Thyroid gland (tissue), 4 donors: Measurements from ENCODE around the gene XYLT2. TPM values are rescaled to one million over a fixed set of nuclear protein-coding genes. Genes with fewer than 3 reads are reported as not detected.
A peak's percentile ranks its signal among the peaks of the same experiment; 100 is the strongest.

Experiments used
- DNase-seq, 2 donors: peaks; one replicate each; pipeline ENCODE4 v3.0.0-alpha.2; 2019
- H3K27ac ChIP-seq, 3 donors: fragments of 200-600 bp; sonication (generic); 1 replicate in 2 of 3; 2 replicates in 1 of 3; pipeline ENCODE4 v1.5.1; 2016 to 2019; ENCODE audit warnings: mild to moderate bottlenecking in 1 of 3, moderate library complexity in 1 of 3
- H3K27me3 ChIP-seq: fragments of 200-600 bp; sonication (generic); one replicate; pipeline ENCODE4 v1.5.1; 2019
- H3K36me3 ChIP-seq, 2 donors: fragments of 200-600 bp; sonication (generic); one replicate each; pipeline ENCODE4 v1.5.1; 2016 to 2019
- H3K4me1 ChIP-seq, 2 donors: fragments of 200-600 bp; sonication (generic); one replicate each; pipeline ENCODE4 v1.5.1; 2017 to 2019
- H3K4me3 ChIP-seq, 3 donors: fragments of 200-600 bp; sonication (generic); replicated peaks in 1 of 3; 1 replicate in 2 of 3; 2 replicates in 1 of 3; pipeline ENCODE4 v1.5.1; 2016; ENCODE audit warnings: mild to moderate bottlenecking in 1 of 3
- H3K9me3 ChIP-seq: fragments of 200-600 bp; sonication (generic); one replicate; pipeline ENCODE4 v1.5.1; 2017
- POLR2A ChIP-seq, 2 donors: fragments of 450-650 bp; IDR thresholded peaks; one replicate each; pipeline ENCODE4 v1.6.1; 2017; ENCODE audit warnings: antibody characterized with exemption in 2 of 2, mild to moderate bottlenecking in 2 of 2, moderate library complexity in 1 of 2
- WGBS, 2 donors: methylation state at CpG; one replicate each; pipeline ENCODE4 v1.1.5; 2017; 5-methylcytosine and 5-hydroxymethylcytosine counted together
- intact Hi-C: fragments of 100-400 bp; cut with DNase I; formaldehyde crosslinking; loops from one replicate; pipeline ENCODE4 v1.15.1; 2023
- total RNA-seq, 4 donors: library from RNA; depleted of rRNA; stranded (reverse); fragments of >200 nt; gene quantifications; one replicate each; pipeline ENCODE4 v1.2.3, GENCODE V29; 2016
- TF ChIP-seq, protein P1 (sequence below), 6 experiments: fragments of 200-600 bp in 3 of 6; fragments of 450-650 bp in 3 of 6; sonication (generic) in 3 of 6; IDR thresholded peaks; one replicate each; pipeline ENCODE4 v1.5.1; 2016 to 2019; ENCODE audit warnings: antibody characterized with exemption in 6 of 6, mild to moderate bottlenecking in 2 of 6, inconsistent platforms in 1 of 6, moderate library complexity in 1 of 6

XYLT2 gene
- total RNA-seq, 4 donors from 2014 or later: 22.4 to 33.4 (median 28.8) TPM

DNA sequence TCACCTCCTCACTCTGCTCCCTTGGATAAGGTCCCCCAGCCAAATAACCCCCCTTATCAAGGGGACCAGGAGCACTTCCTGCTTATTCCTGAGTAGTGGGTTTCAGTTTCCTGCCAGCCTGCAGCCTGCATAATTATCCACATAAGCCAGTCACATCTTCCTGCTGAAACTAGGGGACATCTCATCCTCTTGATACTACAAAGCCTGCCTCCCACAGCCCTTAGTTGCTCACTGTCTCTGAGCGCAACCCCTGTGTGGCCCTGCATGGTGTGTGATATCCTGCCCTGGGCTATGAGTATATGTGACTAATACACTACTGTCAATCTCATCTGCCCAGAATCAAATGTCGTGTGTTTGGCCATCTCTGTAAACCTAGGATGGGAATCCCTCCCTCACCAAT, 8.0 kb upstream of the XYLT2 start:
- DNase-seq: no peak
- H3K36me3 ChIP-seq: no peaks in the 10 kb centered on the region
- 85 to 90% methylated on average over 2 of the region's 2 CpGs for WGBS, 2 donors
- no peaks in the 10 kb centered on the region for H3K9me3 ChIP-seq
- TF ChIP-seq, protein P1, sequence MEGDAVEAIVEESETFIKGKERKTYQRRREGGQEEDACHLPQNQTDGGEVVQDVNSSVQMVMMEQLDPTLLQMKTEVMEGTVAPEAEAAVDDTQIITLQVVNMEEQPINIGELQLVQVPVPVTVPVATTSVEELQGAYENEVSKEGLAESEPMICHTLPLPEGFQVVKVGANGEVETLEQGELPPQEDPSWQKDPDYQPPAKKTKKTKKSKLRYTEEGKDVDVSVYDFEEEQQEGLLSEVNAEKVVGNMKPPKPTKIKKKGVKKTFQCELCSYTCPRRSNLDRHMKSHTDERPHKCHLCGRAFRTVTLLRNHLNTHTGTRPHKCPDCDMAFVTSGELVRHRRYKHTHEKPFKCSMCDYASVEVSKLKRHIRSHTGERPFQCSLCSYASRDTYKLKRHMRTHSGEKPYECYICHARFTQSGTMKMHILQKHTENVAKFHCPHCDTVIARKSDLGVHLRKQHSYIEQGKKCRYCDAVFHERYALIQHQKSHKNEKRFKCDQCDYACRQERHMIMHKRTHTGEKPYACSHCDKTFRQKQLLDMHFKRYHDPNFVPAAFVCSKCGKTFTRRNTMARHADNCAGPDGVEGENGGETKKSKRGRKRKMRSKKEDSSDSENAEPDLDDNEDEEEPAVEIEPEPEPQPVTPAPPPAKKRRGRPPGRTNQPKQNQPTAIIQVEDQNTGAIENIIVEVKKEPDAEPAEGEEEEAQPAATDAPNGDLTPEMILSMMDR (IDR thresholded peaks at IDR 0.05): no peak
- no peak for TF ChIP-seq POLR2A (IDR thresholded peaks at IDR 0.05)
- H3K4me3 ChIP-seq: no peak overlapping the region
- H3K27me3 ChIP-seq: no peaks in the 10 kb centered on the region
- H3K4me1 ChIP-seq: no peaks in the 10 kb centered on the region
- no peak overlapping the region for H3K27ac ChIP-seq
- intact Hi-C loops: no loop called here

DNA sequence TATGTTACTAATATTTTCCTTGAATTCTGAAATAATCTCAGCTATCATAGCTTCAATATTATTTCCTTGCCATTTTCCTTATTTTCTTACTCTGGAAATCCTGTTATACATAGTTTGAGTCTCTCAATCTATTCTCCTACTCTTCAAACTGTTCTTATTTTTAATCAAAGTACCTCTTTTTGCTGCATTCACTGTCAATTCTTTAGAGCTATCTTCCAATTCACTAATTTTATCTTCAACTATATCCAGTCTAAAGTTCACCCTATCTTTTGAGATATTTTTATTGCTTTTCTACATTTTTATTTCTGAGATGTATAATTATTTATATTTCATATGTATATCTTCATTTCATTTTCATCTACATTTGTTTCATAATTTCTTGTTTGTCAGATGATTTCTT, 7.3 kb upstream of the XYLT2 start:
- no peak for DNase-seq
- Histone ChIP-seq H3K27ac (no peak overlapping the region), H3K4me1 (no peaks in the 10 kb centered on the region), H3K36me3 (no peaks in the 10 kb centered on the region), H3K9me3 (no peaks in the 10 kb centered on the region), H3K27me3 (no peaks in the 10 kb centered on the region), H3K4me3 (no peak overlapping the region)
- intact Hi-C loops: no loop called here
- TF ChIP-seq, protein P1 (IDR thresholded peaks at IDR 0.05): no peak
- TF ChIP-seq POLR2A (IDR thresholded peaks at IDR 0.05): no peak

DNA sequence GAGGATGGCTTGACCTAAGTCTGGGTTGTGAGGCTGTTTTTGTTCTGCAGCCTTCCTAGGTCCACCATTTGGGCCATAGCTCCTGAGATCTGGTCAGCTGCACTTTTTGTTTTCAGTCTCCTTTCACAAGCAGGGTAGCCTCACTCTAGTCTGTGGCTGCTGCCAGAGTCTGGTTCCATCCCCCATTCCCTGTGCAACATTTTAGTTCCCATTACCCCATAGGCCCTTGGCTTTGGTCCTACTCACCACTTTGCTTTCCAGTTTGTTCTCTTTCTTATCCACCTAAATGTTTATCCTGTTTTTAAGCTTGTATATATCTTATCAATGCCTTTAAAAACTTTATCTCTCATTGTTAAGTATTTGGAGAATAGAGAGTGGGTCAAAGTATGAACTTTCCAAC, 6.5 kb upstream of the XYLT2 start:
- TF ChIP-seq, protein P1 (IDR thresholded peaks at IDR 0.05): no peak
- TF ChIP-seq POLR2A (IDR thresholded peaks at IDR 0.05): no peak
- intact Hi-C loops: no loop called here
- no peak overlapping the region for H3K27ac ChIP-seq
- H3K4me3 ChIP-seq: no peak overlapping the region
- H3K9me3 ChIP-seq: no peaks in the 10 kb centered on the region
- H3K27me3 ChIP-seq: no peaks in the 10 kb centered on the region
- H3K36me3 ChIP-seq: no peaks in the 10 kb centered on the region
- no peaks in the 10 kb centered on the region for H3K4me1 ChIP-seq
- DNase-seq: no peak

DNA sequence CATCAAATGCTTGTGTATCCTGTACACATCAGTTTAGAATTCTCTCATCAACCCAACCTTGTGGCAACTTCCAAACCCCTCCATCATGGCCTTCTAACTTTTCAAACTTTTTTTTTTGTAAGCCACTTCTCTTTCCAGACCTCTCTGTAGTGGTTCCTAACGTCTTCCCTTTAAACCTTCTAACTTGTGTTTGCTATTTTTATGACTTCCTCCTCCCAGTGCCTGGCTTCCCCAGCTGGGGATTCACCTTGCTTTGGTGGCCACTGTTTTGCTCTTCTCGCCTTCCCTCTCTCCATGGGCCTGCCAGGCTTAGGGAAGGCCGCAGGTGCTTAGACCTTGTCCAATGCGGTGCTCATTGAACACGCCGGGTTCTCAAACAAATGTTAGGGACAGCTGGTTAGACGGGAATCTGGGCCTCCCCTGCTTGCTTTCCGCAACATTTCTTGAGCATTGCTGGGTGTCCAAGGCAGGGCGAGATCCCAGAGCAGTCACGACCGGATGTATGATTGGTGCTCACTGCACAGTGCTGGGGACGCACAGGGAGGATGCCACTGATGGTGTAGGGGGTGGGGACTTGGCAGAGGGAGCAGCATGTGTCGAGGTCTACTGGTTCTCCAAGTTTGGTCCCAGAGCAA, 1.1 kb upstream of the XYLT2 start:
- no peak overlapping the region for H3K4me3 ChIP-seq
- TF ChIP-seq, protein P1 (IDR thresholded peaks at IDR 0.05): no peak
- no peak for TF ChIP-seq POLR2A (IDR thresholded peaks at IDR 0.05)
- no peak overlapping the region for H3K27ac ChIP-seq
- 73% methylated on average over 13 of the region's 13 CpGs for WGBS, 2 donors
- H3K36me3 ChIP-seq: no peaks in the 10 kb centered on the region
- intact Hi-C loops: no loop called here
- no peaks in the 10 kb centered on the region for H3K9me3 ChIP-seq
- H3K4me1 ChIP-seq: peaks cover 15 to 17% of the 10 kb centered on the region in 2 donors
- H3K27me3 ChIP-seq: no peaks in the 10 kb centered on the region
- no peak for DNase-seq

DNA sequence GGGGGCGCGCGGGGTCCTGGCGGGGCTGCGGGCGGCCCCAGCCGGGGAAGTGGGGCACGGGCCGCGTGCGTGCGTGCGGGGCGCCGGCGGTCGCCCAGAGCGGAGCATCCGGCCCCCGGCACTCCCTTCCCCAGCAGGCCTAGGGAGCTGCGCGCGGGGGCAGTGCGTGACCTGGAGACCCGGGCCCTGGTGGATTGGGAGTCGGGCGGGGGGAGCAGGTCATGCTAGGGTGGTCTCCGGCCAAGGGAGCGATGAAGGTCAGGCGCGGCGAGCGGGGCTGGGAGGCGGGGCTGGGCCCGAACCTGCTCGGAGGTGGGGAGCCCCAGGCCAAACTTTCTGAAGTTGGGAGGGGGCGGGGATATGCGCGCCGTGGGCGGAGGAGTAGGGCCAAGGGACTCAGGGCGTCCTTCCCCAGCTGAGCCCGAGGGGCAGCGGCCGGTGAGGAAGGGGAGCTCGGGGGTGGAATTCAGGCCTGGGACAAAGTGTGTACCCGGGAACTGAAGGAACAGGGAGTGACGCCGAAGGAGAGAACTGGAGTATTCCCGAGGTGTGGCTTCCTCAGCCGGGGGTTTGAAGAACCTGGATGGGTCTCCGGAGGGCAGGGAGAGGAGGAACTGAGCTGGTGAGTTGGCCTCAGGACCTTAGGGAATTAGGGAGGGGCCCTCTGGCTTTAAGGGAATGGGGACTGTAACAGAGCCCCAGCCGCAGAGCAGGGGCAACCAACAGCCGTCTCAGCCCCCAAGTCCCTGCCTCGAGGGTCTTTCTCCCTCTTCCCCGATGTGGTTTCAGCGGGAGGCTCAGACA, 589 bp downstream of the XYLT2 start:
- H3K4me3 ChIP-seq: peak overlapping the region in 2 of 3 donors; percentile 62 to 85
- H3K9me3 ChIP-seq: no peaks in the 10 kb centered on the region
- WGBS, 2 donors: 0 to 2% methylated on average over 19 to 24 of the region's 57 CpGs
- H3K4me1 ChIP-seq: peaks cover 15 to 17% of the 10 kb centered on the region in 2 donors
- no peaks in the 10 kb centered on the region for H3K27me3 ChIP-seq
- TF ChIP-seq POLR2A (IDR thresholded peaks at IDR 0.05): no peak
- TF ChIP-seq, protein P1 (IDR thresholded peaks at IDR 0.05): no peak
- H3K27ac ChIP-seq: peak overlapping the region in 2 of 3 donors; percentile 3 to 24
- DNase-seq: peak; percentile 54 to 65
- H3K36me3 ChIP-seq: no peaks in the 10 kb centered on the region
- intact Hi-C loops: no loop called here
